ENCODE results near the gene SUSD4. TPM values are rescaled to one million over a fixed set of nuclear protein-coding genes. Genes with fewer than 3 reads are reported as not detected.

Gene SUSD4
- total RNA-seq, 1 donor from 2014 or later, result 5.8 TPM

DNA sequence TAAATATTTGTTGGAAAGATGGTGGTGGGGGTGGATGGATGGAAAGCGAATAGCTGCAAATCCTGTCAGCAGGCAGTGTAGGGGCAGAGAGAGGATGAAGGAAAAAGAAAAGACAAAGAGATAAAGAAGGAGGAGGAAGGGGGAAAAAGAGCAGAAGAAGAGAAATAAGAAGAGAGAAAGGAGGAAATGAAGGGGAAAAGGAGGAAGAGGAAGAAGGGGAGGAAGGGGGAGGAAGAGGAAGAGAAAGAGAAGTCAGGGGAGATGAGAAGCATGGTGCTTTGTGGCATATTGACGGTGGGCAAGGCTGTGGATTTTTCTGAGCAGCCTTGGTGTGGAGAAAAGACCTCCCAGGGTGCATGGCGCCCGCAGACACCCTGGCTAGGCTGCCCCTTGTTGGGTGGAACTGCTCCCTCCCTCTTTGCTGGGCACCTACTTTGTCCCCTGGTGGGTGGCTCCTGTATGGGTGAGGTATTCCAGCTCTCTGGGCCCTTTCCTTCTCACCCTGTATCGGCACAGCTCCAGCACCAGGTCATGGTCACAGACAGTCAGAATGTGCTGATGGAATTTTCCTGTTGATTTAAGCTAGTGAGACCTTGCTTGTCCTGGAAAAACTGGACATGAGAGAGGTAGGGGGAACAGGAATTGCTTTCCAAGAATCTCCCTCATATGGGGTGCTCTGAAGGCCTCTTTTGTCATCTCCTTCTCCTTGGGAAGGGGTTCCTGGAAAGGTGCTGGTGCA, 175.2 kb downstream of the SUSD4 start:
- ATAC-seq (ENCODE audit: poor library complexity) (no peak), DNase-seq (no peak)
- intact Hi-C loops (cut with DNase I), result no loop called here

DNA sequence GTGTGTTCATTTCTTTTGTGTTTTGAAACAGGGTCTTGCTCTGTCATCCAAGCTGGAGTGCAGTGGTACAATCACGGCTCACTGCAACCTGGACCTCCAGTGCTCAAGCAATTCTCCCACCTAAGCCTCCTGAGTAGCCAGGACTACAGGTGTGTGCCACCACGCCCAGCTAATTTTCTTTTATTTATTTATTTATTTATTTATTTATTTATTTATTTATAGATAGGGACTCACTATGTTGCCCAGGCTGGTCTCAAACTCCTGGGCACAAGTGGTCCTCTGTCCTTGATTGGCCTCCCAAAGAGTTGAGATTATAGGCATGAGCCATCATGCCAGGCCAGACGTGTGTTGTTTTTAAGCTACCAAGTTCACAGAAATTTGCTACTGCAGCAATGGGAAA, 177.2 kb downstream of the SUSD4 start:
- intact Hi-C loops (cut with DNase I), result no loop called here
- ATAC-seq (ENCODE audit: poor library complexity) (no peak), DNase-seq (no peak)

DNA sequence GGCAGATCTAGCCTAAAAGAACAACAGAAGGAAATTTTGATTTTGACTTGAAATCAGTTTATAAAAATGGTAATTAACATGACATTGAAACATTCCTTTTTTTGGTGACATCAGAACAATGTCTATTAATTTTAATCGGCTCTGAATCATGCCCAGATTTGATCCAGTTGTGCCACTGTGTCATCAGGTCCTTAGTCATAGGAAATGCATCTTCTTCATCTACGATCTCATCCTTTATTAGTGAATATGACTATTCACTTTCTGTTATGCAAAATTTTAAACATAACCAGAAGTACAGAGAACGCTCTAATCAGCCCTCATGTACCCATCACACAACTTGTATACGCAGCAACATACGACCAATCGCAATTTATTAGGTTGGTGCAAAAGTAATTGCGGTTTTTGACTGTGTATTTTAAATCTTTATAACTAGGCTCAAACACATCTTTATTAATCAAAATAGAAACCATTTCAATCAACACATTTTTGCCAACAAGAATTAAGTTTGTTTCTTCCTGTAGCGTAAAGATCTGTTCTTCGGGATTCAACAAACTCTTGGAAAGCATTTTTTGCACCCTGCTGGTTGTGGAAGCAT, 180.6 kb downstream of the SUSD4 start:
- no peak for ATAC-seq (ENCODE audit: poor library complexity)
- intact Hi-C loops (cut with DNase I), result no loop called here
- no peak for DNase-seq

DNA sequence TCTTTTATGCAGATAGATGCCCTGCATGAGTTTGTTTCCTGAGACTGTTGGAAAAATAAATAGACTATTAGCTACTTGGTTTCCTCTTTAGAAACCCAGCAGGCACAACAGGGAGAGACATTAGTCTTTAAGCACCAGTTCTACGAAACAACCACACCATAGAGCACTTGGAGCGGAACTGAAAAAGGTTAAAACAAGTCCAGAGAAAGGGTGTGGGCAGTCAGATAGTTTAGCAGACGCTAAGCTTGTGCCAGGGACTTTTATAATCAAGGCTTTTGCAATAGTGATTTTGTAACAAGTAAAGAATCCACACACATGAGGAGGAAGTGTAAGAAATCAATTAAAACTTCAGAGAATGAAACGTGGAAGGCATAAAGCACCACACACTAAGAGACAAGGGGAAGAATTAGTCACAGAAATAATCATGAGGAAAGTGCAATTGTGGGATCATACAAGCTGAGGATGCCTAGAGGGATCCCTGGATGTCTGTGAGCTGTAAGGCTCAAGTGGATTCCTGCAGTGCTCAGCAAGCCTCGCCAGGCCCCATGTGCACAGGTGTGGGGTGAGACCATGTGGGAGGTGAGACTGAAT, 183.2 kb downstream of the SUSD4 start:
- DNase-seq, result no peak
- peak; percentile 85 for ATAC-seq (ENCODE audit: poor library complexity)

DNA sequence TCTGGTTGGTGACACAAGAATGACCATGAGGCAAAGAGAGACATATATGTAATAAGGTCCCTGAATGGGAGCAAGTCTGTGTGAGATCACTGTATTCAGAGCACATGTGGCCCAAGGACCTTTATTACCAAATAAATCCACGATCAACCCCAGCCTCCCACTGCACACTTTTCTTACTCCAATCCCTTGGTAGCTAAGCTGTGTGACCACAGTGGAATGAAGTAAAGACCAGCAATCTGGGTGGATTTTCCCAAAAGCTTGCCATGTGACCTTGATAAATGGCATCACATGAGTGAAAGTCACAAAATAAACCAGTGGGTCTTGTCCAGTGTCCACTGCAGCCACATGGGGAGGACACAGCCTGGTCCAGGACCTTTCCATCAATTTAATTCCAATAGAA, 184.2 kb downstream of the SUSD4 start:
- DNase-seq (no peak), ATAC-seq (ENCODE audit: poor library complexity) (no peak)
- intact Hi-C loops (cut with DNase I), result no loop called here

More for the DNA sequence above, 183.2 kb downstream of the SUSD4 start:
- intact Hi-C loops (cut with DNase I), result no loop called here

DNA sequence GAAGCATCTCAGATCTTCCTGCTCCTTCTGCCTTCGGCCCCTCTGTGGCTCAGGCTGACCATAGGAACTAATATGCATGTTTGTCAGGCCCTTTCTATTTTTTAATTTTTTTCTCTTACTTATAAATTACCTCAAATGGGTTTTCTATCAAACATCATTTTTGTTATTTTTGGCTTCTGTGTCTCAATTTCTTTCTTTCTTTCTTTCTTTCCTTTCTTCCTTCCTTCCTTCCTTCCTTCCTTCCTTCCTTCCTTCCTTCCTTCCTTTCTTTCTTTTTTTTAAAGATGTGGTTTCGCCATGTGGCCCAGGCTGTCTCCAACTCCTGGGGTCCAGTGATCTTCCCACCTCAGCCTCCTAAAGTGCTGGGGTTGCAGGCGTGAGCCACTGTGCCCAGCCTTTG, 184.7 kb downstream of the SUSD4 start:
- DNase-seq (no peak), ATAC-seq (ENCODE audit: poor library complexity) (no peak)
- intact Hi-C loops (cut with DNase I), result no loop called here

DNA sequence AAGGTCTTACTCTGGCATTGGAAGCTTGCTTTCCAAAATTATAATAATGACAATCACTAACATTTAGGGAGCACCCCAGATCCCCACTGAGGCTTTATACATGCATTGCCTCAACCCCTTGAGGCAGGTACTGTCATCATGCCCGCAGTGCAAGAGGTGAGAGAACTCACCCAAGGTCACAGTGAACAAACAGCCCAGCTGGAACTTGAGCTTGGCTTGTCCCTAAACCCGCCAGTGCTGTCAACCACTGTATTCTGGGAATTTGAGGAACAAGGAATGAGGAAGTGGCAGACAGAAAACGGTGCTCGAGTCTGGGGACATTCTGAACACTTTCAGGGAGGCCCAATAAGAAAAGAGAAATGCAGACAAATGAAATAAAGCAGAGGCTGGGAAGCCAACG, 186.3 kb downstream of the SUSD4 start:
- ATAC-seq (ENCODE audit: poor library complexity) (peak; percentile 67), DNase-seq (no peak)
- intact Hi-C loops (cut with DNase I), result no loop called here

DNA sequence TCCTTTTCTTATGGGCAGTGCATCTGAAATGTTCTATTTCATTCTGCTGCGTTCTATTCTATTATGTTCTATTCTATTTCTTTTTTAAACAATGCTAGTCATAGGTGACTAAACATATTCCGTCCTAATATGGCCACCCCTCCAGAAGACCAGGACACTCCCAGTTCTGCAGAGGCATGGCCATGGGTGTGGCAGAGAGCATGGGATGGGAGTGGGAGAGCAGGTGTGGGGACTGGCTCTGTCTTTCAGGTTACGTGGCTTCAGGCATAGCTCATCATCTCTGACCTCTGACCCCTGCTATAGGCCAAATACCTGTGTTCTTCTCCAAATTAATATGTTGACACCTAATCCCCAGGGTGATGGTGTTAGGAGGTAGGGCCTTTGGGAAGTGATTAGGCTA, 187.5 kb downstream of the SUSD4 start:
- ATAC-seq (ENCODE audit: poor library complexity), result no peak
- no peak for DNase-seq
- intact Hi-C loops (cut with DNase I), result no loop called here

DNA sequence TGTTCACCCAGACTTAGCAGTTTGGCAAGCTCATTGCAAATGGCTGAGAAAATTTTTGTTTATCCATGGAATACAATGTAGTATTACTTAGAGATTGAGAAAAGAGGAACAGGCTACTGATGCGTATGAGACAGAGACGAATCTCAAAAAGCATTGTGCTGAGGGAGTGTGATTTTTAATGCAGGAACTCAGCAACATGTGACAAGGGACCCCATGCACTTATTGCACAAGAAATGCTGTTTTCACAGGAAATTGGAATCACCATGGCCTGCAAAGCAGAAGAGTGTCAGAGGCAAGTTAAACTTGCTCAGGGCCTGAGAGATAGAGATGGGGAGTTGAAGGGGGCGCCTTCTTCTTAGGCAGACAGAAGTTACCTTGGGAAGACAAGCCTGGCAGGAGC, 188.3 kb downstream of the SUSD4 start:
- intact Hi-C loops (cut with DNase I), result no loop called here
- ATAC-seq (ENCODE audit: poor library complexity), result peak; percentile 69
- DNase-seq, result no peak

DNA sequence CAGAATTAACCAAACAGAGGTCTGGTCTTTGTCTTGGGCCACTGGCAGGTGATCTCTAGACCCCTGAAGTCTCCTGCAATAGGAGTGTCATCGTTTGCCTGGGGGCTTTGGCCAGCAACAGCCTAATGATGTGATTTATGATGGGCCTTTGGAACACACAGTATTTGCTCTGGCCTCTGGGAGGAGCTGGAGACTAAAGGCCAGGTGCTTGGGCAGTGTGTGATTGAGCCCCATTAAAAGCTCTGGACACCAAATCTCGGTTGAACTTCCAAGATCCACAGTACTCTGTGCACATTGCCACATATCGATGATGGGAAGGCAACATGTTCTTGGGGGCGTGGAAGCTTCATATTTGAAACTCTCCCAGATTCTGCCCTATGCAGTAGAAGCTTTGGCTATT, 188.9 kb downstream of the SUSD4 start:
- no peak for DNase-seq
- intact Hi-C loops (cut with DNase I), result no loop called here

More for the DNA sequence above, 188.9 kb downstream of the SUSD4 start:
- ATAC-seq (ENCODE audit: poor library complexity), result peak; percentile 74

Other genes starting within 250 kb of the SUSD4 start
- gene TLR5, start 220.9 kb downstream of the SUSD4 start, total RNA-seq, result 3.0 TPM
- gene CCDC185, start 29.2 kb upstream of the SUSD4 start, total RNA-seq, result not detected